Measurements from ENCODE around the gene NEUROD2.
"Not testable (repeated sequence)": the region's sequence is repeated elsewhere in the genome, so short reads cannot be mapped to it uniquely, and the experiment has no call there.

The NEUROD2 gene

GRCh38 chr17:39601758-39602532, 5.8 kb downstream of the NEUROD2 start:
- no peak for DNase-seq (ENCODE audit: low spot score)

DNA sequence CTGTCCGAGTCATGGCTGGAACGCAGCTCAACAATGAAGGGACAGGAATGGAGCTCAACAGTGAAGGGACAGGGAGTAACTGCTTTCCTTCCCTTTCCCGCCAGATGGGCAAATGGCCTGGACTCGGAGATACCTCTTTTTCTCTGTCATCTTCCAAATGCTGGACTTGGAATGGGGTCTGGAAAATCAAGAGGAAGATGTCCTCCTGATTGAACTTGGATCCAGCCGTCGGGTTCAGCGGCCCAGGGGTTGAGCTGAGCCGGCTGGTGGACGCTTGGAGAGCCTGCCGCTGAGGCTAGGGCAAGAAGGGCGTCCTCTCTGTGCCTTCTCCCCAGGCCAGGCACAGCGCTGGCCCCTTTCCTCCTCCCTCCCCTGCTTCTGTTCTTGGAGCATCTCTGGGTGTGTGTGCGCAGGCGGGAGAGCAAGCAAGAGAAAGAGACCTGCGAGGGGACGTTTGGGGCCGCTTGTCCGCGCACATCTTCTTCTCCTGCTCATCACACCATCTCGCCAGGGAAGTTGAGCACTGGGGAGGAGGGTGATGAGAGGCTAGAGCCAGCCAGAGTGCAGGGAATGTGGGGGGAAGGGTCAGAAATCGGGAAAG, 6.6 kb downstream of the NEUROD2 start:
- no peak for DNase-seq (ENCODE audit: low spot score)

DNA sequence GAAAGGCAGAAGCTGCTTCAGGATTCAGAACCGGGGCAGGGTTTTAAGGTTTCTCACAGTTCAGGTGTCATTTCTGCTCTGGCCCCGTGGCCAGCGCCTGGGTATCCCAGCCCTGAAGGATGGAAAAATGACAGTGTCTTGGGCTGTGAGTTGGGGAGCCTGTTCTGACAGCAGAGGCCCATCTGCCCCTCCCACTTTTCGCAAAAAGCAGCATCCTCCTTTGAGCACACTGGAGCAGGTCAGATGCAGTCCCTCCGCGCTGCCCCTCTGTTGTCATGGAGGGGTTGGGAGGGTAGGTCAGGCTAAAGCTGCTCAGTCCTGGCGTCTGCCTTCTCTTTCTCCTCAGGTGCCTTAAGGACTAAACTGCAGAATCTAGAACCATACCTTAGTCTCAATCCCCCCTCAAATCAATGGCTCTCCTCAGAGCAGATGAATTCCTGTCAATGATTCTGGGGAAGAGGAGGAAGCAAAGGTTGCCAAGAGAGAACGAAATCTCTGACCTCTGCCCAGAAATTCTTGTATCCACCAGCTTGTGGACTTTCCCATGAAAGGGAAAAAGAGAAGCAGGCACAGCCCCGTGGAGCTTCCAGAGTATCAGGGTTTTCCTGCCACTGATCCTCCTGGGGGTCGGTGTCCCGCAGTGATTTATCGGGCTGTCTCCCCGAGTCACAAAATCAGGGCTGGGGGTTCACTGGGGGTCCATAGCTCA, 7.3 kb downstream of the NEUROD2 start:
- no peak for DNase-seq (ENCODE audit: low spot score)

- DNase-seq (ENCODE audit: low spot score) = no peak
Observed at GRCh38 chr17:39599665-39600231, 8.0 kb downstream of the NEUROD2 start.

- DNase-seq (ENCODE audit: low spot score) = no peak
Observed at GRCh38 chr17:39599004-39599664, 8.6 kb downstream of the NEUROD2 start.

- no peak for DNase-seq (ENCODE audit: low spot score)
Observed at GRCh38 chr17:39598630-39599003, 9.1 kb downstream of the NEUROD2 start.

DNA sequence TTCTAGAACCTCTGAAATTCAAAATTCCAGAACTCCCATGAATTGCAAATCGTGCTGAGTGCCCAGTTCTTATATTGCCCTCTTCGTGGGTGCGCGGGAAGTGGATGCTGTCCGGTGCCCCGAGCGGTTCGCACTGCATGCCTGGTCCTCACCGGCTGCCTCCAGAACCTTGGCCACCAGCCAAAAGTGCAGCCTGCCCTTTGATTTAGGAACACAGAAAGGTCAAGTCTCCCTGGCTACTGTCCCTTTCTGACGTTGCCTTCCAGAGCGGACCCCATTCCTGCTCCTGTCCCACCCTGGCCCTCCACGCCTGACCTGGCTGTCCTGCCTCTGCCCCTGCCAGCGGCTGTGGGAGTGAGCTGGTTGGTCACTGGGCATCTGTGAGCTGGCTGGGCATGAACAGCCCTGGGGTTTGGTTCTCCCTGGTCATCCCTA, 9.7 kb downstream of the NEUROD2 start:
- DNase-seq (ENCODE audit: low spot score) = no peak

GRCh38 chr17:39597372-39598046, 10.2 kb downstream of the NEUROD2 start:
- DNase-seq (ENCODE audit: low spot score) = no peak

DNA sequence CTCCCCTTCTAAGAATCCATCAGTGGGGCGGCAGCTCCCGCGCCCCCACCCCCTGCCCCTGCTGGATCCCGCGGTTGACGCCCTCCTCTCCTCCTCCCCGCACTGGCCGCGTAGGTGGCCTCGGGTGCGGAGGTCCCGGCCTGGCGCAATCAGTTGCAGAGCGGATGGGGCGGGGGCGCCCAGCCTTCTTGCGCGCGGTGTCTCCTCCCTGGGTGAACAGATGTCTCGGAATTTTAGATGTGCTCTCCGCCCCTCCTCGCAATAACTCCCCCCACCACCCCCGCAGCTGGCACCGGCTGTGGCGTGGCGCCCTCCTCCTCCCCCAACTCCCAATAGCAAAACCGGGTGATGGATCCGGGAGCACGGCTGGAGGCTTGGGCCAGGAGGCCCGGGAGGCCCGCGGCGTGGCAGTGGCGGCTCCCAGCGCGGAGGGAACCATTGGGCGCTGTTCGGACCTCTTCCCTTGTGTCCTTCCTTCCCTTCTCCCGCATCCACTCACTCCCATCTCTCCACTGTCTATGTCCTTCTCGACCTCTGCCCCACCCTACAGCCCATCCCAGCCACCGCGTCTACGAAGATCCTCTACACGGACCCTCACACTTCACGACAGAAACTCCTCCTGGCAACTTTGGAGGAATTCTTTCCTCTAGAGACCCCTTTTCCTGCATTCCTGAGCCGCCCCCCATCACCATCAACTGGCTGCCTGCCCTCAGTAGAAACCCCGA, 11.0 kb downstream of the NEUROD2 start:
- no peak for DNase-seq (ENCODE audit: low spot score)

- no peak for DNase-seq (ENCODE audit: low spot score)
Observed at GRCh38 chr17:39595928-39596510, 11.7 kb downstream of the NEUROD2 start.

GRCh38 chr17:39595294-39595693, 12.4 kb downstream of the NEUROD2 start:
- DNase-seq (ENCODE audit: low spot score) = no peak

DNA sequence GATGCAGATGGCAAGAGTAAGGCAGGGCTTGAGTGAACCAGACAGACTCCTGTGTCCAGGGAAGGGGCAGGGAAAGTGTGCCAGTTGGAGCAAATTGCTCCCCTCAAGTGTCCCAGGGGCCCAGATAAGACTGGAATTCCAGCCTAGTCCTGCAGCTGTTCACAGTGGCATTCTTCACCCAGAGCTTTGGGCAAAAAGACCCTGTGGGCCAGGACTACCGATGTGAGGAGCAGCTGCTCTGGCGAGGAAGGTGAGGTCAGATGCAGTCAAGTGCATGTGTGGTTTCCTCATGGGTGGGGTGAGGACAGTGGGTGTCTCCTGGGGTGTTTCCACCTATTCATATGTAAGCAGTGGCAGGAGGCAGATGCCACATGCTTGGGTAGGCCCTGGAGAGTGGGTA, 14.3 kb downstream of the NEUROD2 start:
- DNase-seq (ENCODE audit: low spot score) = no peak

DNA sequence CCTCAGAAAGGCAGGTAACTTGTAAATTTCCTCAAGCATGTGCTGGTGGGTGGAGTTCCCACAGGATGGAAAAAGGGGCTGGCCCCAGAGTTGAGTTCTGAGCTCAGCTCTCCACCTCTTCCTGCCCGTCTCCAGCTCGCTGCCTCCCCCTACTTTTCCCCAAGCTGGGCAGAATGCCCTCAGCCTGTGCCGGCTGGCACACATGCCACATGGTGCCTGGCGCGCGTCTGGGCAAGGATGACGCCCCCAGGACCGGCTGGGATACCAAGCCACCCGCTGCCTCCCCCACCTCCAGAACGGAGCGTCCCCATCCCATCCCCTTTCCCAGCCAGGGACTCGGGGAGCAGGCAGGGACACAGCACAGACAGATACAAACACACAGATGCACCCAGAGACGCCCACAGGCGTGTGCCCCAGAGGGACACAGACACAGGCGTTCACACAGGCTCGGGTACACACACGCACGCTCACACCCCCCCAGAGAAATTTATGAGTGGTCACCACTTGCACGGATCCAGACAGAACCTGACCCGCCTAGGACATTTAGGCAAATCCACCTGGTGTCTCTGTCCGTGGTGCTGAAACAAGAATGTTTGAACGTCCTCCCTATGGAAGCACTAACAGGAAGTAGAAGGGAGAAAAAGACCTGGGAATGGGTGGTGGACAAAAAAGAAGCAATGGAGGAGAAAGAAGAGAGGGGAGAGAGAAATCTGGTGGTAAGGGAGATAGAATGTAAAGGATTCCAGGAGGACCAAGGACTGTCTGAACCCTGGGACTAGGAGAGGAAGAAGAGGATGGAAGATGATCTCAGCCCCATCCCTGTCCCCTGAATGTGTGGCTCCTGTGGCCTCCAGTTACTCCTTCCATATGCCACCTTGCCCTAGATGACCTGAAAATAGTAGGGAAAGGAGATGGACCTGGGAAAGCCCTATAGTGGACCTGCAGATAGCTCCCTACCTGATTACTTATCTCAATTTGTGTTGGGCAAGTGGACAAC, 15.5 kb downstream of the NEUROD2 start:
- peak; percentile 29 for DNase-seq (ENCODE audit: low spot score)

DNA sequence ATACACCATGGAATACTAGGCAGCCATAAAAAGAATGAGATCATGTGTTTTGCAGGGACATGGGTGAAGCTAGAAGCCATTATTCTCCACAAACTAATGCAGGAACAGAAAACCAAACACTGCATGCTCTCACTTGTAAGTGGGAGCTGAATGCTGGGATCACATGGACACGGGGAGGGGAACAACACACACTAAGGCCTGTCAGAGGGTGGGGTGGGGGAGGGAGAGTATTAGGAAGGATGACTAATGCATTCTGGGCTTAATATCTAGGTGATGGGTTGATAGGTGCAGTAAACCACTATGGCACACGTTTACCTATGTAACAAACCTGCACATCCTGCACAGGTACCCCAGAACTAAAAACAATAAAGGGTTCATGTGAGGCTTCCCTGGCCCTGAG, 17.5 kb downstream of the NEUROD2 start:
- not testable (repeated sequence) for DNase-seq (ENCODE audit: low spot score)

DNA sequence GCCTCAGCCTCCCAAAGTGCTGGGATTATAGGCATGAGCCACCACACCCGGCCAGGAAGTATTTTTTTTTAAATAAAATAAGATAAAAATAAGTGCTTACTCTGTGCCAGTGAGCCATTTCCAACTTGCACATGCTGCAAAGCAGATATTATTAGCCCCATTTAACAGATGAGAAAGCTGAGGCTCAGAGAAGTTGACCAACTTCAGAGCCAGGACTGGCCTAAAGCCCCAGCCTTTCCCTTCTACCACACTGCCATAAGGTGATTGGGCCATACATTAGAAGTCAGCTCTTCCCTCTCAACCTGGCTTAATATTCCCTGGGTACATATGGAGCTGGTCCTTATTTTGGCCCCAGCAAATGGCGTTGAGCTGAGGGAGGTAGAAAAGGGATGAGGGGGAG, 25.1 kb downstream of the NEUROD2 start:
- no peak for DNase-seq (ENCODE audit: low spot score)

- no peak for DNase-seq (ENCODE audit: low spot score)
Observed at GRCh38 chr17:39581759-39582085, 26.0 kb downstream of the NEUROD2 start.

DNA sequence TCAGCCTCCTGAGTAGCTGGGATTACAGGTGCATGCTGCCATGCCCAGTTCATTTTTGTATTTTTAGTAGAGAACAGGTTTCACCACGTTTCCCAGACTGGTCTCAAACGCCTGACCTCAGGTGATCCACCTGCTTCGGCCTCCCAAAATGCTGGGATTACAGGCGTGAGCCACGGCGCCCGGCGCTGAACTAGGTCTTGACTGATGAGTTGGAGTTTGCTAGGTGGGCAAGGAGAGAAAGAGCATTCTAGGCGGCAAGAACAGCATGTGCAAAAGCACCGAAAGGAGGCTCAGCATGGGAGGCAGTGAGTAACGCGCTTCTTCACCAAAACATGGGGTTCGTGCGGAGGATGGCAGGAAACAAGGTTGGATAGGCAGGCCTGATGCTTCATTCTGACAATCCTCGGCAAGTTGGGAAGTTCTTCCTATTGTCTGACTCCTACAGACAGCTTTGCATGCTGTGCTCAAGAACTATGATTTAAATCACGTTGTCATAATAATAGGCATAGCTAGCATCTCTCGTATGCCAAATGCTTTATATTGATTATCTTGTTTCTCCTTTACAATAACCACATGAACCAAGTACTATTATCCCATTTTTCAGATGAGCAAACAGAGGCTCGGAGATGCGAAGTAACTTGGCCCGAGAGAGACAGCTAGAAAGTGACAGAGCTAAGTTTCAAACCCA, 26.5 kb downstream of the NEUROD2 start:
- DNase-seq (ENCODE audit: low spot score) = no peak

GRCh38 chr17:39580082-39580468, 27.6 kb downstream of the NEUROD2 start:
- no peak for DNase-seq (ENCODE audit: low spot score)

Data from hematopoietic multipotent progenitor cell treated with erythropoietin and hydrocortisone succinate and interleukin-3 and kit ligand, for 15 days (in vitro differentiated cells).